ENCODE measurements around the gene UPP2. TPM values are rescaled to one million over a fixed set of nuclear protein-coding genes. Genes with fewer than 3 reads are reported as not detected.
A peak's percentile ranks its signal among the peaks of the same experiment; 100 is the strongest.

UPP2 gene
- total and polyA plus RNA-seq, 2 of the 13 experiments (the other 11 are each of a cell fraction or from before 2014, with no cell fraction given) = 0.07 to 0.28 TPM

- no peak for TF ChIP-seq ZNF589 (CRISPR knock-in tag; conservative IDR thresholded peaks at IDR 0.05)
- 0 out of 2 replicates have a peak, but pooled peaks have one; percentile 4 for TF ChIP-seq CEBPG (CRISPR knock-in tag; IDR thresholded peaks at IDR 0.05)
- no peak for TF ChIP-seq ZNF317 (CRISPR knock-in tag; IDR thresholded peaks at IDR 0.05)
- Histone ChIP-seq H4K20me1 (ENCODE audit: insufficient read depth, low read length) (no peaks in the 10 kb centered on the region), H3K4me3 (replicated peaks in 1 of 3; ENCODE audit: insufficient read depth in 1 of 3, low read depth in 2 of 3, low read length in 3 of 3) (no peak overlapping the region), H3K4me1 (ENCODE audit: insufficient read depth, low read length) (peaks cover 72% of the 10 kb centered on the region), H3K4me2 (ENCODE audit: low read depth, low read length) (no peak overlapping the region), H3K36me3 (replicated peaks in 1 of 2; ENCODE audit: control insufficient read depth in 1 of 2, insufficient read depth in 2 of 2, low read length in 2 of 2) (no peaks in the 10 kb centered on the region), H3K27me3 (ENCODE audit: control insufficient read depth in 1 of 2, insufficient read depth in 2 of 2, low read length in 2 of 2) (no peaks in the 10 kb centered on the region), H3K79me2 (ENCODE audit: insufficient read depth, low read length) (no peaks in the 10 kb centered on the region), H3K9ac (ENCODE audit: insufficient read depth, low read depth, low read length) (no peak overlapping the region), H2AFZ (ENCODE audit: low read length) (no peak overlapping the region), H3K9me3 (ENCODE audit: low read length) (no peaks in the 10 kb centered on the region), H3K27ac (ENCODE audit: extremely low read length, insufficient read depth, low read length) (no peak overlapping the region)
- FAIRE-seq (no peak), DNase-seq (ENCODE audit: low spot score) (no peak), ATAC-seq (no peak)
- intact Hi-C loops (cut with micrococcal nuclease; ENCODE audit: unreplicated experiment) (loop anchor here (2.0 to 5.0 kb wide), 2 partner anchors 33 to 80 kb away; no protein-coding TSS in a partner anchor), in situ Hi-C loops (cut with HindIII; ENCODE audit: extremely low pct_ligation_motif_present, low pct_unique_long_range_greater_than_20kb) (no loop called here)
- WGBS (ENCODE audit: low lambda C conversion rate) = 64% methylated on average over 2 of the region's 2 CpGs
- no TSS peak for BruUV-seq (replicated peaks)
- ChIA-PET CTCF (ENCODE audit: low intra/inter-chr PET ratio, low total read pairs) (no interaction called here), POLR2A (interaction anchor here (0.6 to 1.4 kb wide), 2 partner anchors 31 to 736 kb away, joined by 4 to 5 read pairs; no protein-coding TSS in a partner anchor)
Measured at GRCh38 chr2:158097481-158097880, 4.2 kb upstream of the UPP2 start.

- Histone ChIP-seq H3K27ac (ENCODE audit: extremely low read length, insufficient read depth, low read length) (no peak overlapping the region), H3K9me3 (ENCODE audit: low read length) (no peaks in the 10 kb centered on the region), H3K4me2 (ENCODE audit: low read depth, low read length) (no peak overlapping the region), H2AFZ (ENCODE audit: low read length) (no peak overlapping the region), H3K4me3 (replicated peaks in 1 of 3; ENCODE audit: insufficient read depth in 1 of 3, low read depth in 2 of 3, low read length in 3 of 3) (no peak overlapping the region), H3K9ac (ENCODE audit: insufficient read depth, low read depth, low read length) (no peak overlapping the region), H3K79me2 (ENCODE audit: insufficient read depth, low read length) (no peaks in the 10 kb centered on the region), H4K20me1 (ENCODE audit: insufficient read depth, low read length) (no peaks in the 10 kb centered on the region), H3K36me3 (replicated peaks in 1 of 2; ENCODE audit: control insufficient read depth in 1 of 2, insufficient read depth in 2 of 2, low read length in 2 of 2) (no peaks in the 10 kb centered on the region), H3K27me3 (ENCODE audit: control insufficient read depth in 1 of 2, insufficient read depth in 2 of 2, low read length in 2 of 2) (no peaks in the 10 kb centered on the region), H3K4me1 (ENCODE audit: insufficient read depth, low read length) (peaks cover 74% of the 10 kb centered on the region)
- CTCF ChIA-PET (ENCODE audit: low intra/inter-chr PET ratio, low total read pairs) = no interaction called here
- POLR2A ChIA-PET = interaction anchor here (1.4 kb wide), 2 partner anchors 30 to 34 kb away, joined by 4 to 5 read pairs; no protein-coding TSS in a partner anchor
- 94% methylated on average over 4 of the region's 4 CpGs for WGBS (ENCODE audit: low lambda C conversion rate)
- in situ Hi-C loops (cut with HindIII; ENCODE audit: extremely low pct_ligation_motif_present, low pct_unique_long_range_greater_than_20kb) (no loop called here), intact Hi-C loops (cut with micrococcal nuclease; ENCODE audit: unreplicated experiment) (loop anchor here (5.0 kb wide), 1 partner anchor 79 kb away; no protein-coding TSS in a partner anchor)
- no TSS peak for BruUV-seq (replicated peaks)
- DNase-seq (ENCODE audit: low spot score) = no peak
- no peak for FAIRE-seq
- no peak for ATAC-seq
- TF ChIP-seq ZNF776 (CRISPR knock-in tag; IDR thresholded peaks at IDR 0.05) (no peak), ONECUT2 (CRISPR knock-in tag; IDR thresholded peaks at IDR 0.05) (no peak)
Measured at GRCh38 chr2:158098178-158098577, 3.5 kb upstream of the UPP2 start.
